ENCODE measurements around the gene JARID2. TPM values are rescaled to one million over a fixed set of nuclear protein-coding genes. Genes with fewer than 3 reads are reported as not detected.
A peak's percentile ranks its signal among the peaks of the same experiment; 100 is the strongest.

JARID2 gene
- total and polyA plus RNA-seq, 9 of the 15 experiments (the other 6 are each of a cell fraction or from before 2014, with no cell fraction given), result 5.0 to 29.0 (median 15.6) TPM

- no peak for TF ChIP-seq ZNF398 (CRISPR knock-in tag; IDR thresholded peaks at IDR 0.05)
- 0 out of 2 replicates have a peak, but pooled peaks have one; percentile 50 for TF ChIP-seq LEF1 (IDR thresholded peaks at IDR 0.05)
- TF ChIP-seq, protein P1, sequence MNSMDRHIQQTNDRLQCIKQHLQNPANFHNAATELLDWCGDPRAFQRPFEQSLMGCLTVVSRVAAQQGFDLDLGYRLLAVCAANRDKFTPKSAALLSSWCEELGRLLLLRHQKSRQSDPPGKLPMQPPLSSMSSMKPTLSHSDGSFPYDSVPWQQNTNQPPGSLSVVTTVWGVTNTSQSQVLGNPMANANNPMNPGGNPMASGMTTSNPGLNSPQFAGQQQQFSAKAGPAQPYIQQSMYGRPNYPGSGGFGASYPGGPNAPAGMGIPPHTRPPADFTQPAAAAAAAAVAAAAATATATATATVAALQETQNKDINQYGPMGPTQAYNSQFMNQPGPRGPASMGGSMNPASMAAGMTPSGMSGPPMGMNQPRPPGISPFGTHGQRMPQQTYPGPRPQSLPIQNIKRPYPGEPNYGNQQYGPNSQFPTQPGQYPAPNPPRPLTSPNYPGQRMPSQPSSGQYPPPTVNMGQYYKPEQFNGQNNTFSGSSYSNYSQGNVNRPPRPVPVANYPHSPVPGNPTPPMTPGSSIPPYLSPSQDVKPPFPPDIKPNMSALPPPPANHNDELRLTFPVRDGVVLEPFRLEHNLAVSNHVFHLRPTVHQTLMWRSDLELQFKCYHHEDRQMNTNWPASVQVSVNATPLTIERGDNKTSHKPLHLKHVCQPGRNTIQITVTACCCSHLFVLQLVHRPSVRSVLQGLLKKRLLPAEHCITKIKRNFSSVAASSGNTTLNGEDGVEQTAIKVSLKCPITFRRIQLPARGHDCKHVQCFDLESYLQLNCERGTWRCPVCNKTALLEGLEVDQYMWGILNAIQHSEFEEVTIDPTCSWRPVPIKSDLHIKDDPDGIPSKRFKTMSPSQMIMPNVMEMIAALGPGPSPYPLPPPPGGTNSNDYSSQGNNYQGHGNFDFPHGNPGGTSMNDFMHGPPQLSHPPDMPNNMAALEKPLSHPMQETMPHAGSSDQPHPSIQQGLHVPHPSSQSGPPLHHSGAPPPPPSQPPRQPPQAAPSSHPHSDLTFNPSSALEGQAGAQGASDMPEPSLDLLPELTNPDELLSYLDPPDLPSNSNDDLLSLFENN (IDR thresholded peaks at IDR 0.05; ENCODE audit: low read depth in 2 of 2, low read length in 2 of 2), result no peak
- peak in 1 of 2 experiments; percentile 61; a peak in 1 of 4 replicates for TF ChIP-seq TBL1XR1 (IDR thresholded peaks at IDR 0.05; ENCODE audit: low read length in 2 of 2)
- TF ChIP-seq ARNT (IDR thresholded peaks at IDR 0.05), result no peak
- peak; percentile 86 for TF ChIP-seq ZNF584 (CRISPR knock-in tag; IDR thresholded peaks at IDR 0.05; ENCODE audit: low read depth)
- TF ChIP-seq, protein P2, sequence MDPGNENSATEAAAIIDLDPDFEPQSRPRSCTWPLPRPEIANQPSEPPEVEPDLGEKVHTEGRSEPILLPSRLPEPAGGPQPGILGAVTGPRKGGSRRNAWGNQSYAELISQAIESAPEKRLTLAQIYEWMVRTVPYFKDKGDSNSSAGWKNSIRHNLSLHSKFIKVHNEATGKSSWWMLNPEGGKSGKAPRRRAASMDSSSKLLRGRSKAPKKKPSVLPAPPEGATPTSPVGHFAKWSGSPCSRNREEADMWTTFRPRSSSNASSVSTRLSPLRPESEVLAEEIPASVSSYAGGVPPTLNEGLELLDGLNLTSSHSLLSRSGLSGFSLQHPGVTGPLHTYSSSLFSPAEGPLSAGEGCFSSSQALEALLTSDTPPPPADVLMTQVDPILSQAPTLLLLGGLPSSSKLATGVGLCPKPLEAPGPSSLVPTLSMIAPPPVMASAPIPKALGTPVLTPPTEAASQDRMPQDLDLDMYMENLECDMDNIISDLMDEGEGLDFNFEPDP (CRISPR knock-in tag; IDR thresholded peaks at IDR 0.05), result no peak
- TF ChIP-seq E2F3 (CRISPR knock-in tag; IDR thresholded peaks at IDR 0.05), result peak; percentile 70; the same call in 1 of the 2 replicates
- TF ChIP-seq RB1 (IDR thresholded peaks at IDR 0.05; ENCODE audit: low read depth), result 0 out of 2 replicates have a peak, but pooled peaks have one; percentile 15
- no peak for TF ChIP-seq TFAM (CRISPR knock-in tag; conservative IDR thresholded peaks at IDR 0.05)
- peak; percentile 61 for TF ChIP-seq TCF3 (CRISPR knock-in tag; IDR thresholded peaks at IDR 0.05)
- no peak for TF ChIP-seq ZNF436 (CRISPR knock-in tag; IDR thresholded peaks at IDR 0.05)
- TF ChIP-seq YY1 (IDR thresholded peaks at IDR 0.05; ENCODE audit: borderline replicate concordance in 1 of 3, control insufficient read depth in 1 of 3, extremely low read depth in 1 of 3, insufficient read depth in 3 of 3, insufficient read length in 1 of 3, insufficient replicate concordance in 2 of 3, low read depth in 1 of 3, low read length in 2 of 3), result peak in 2 of 3 experiments; percentile 53 to 79
- peak; percentile 42 for TF ChIP-seq RBBP5 (IDR thresholded peaks at IDR 0.05; ENCODE audit: borderline replicate concordance, insufficient read depth, low read length, poor library complexity, severe bottlenecking)
- TF ChIP-seq TAL1 (IDR thresholded peaks at IDR 0.05), result no peak
- TF ChIP-seq ZFP36 (IDR thresholded peaks at IDR 0.05; ENCODE audit: low read depth, low read length, partially characterized antibody), result no peak
- peak; percentile 78 for TF ChIP-seq NFE2 (IDR thresholded peaks at IDR 0.05; ENCODE audit: low read depth)
- TF ChIP-seq ZSCAN29 (IDR thresholded peaks at IDR 0.05), result no peak
- TF ChIP-seq PTBP1 (IDR thresholded peaks at IDR 0.05; ENCODE audit: low read depth, low read length), result no peak
- no peak for TF ChIP-seq MTA1 (IDR thresholded peaks at IDR 0.05; ENCODE audit: borderline replicate concordance)
- 0 out of 2 replicates have a peak, but pooled peaks have one; percentile 19 for TF ChIP-seq ZNF316 (IDR thresholded peaks at IDR 0.05)
- no peak; the same call in 1 of the 2 replicates for TF ChIP-seq ZKSCAN1 (IDR thresholded peaks at IDR 0.05; ENCODE audit: low read depth, low read length)
- peak; percentile 88 for TF ChIP-seq EP300 (IDR thresholded peaks at IDR 0.05; ENCODE audit: low read length)
Measured at GRCh38 chr6:15509335-15509933, 263.6 kb downstream of the JARID2 start (continued).

Measured in K562 (cell line).